ENCODE measurements around the gene PAFAH2. TPM values are rescaled to one million over a fixed set of nuclear protein-coding genes. Genes with fewer than 3 reads are reported as not detected.
"Not testable (repeated sequence)": the region's sequence is repeated elsewhere in the genome, so short reads cannot be mapped to it uniquely, and the experiment has no call there.

The PAFAH2 gene
- total RNA-seq, 1 experiment from 2014 or later, result 8.5 TPM

GRCh38 chr1:25987951-25988350 is 9.9 kb downstream of the PAFAH2 start:
- ATAC-seq, result no peak
- H3K4me3 ChIP-seq (ENCODE audit: low read depth in 2 of 2, low read length in 2 of 2), result no peak overlapping the region
- H3K36me3 ChIP-seq (ENCODE audit: control insufficient read depth, insufficient read depth, low read length), result no peaks in the 10 kb centered on the region
- TF ChIP-seq CTCF (IDR thresholded peaks at IDR 0.05) (no peak), REST (IDR thresholded peaks at IDR 0.05; ENCODE audit: insufficient read depth in 1 of 2, low read depth in 2 of 2, low read length in 1 of 2) (no peak), TCF7L2 (IDR thresholded peaks at IDR 0.05; ENCODE audit: low read depth, low read length) (no peak), SIN3A (IDR thresholded peaks at IDR 0.05; ENCODE audit: borderline replicate concordance, insufficient read depth, low read depth, low read length) (no peak), POLR2AphosphoS5 (IDR thresholded peaks at IDR 0.05; ENCODE audit: low read depth, low read length) (no peak)
- BruUV-seq (replicated peaks), result no TSS peak
- ChIA-PET POLR2A (no interaction called here), CTCF (no interaction called here)
- intact Hi-C loops (cut with micrococcal nuclease; ENCODE audit: unreplicated experiment), result no loop called here
- no peak overlapping the region for H3K27ac ChIP-seq (ENCODE audit: low read length)
- DNase-seq (ENCODE audit: low read depth, low spot score), result no peak
- H3K27me3 ChIP-seq (ENCODE audit: control insufficient read depth, insufficient read depth, low read length), result no peaks in the 10 kb centered on the region
- in situ Hi-C loops (cut with HindIII; ENCODE audit: low pct_unique_long_range_greater_than_20kb, low sequenced_read_pairs), result no loop called here
- H3K9me3 ChIP-seq (ENCODE audit: control insufficient read depth, insufficient read depth, low read depth, low read length), result no peaks in the 10 kb centered on the region
- peaks cover 3% of the 10 kb centered on the region; the same call in 1 of the 2 replicates for H3K4me1 ChIP-seq (ENCODE audit: control insufficient read depth, insufficient read depth, low read length)

- H3K4me3 ChIP-seq (ENCODE audit: low read depth in 2 of 2, low read length in 2 of 2); DNase-seq (ENCODE audit: low read depth, low spot score); H3K27ac ChIP-seq (ENCODE audit: low read length); H3K4me1 ChIP-seq (ENCODE audit: control insufficient read depth, insufficient read depth, low read length); ATAC-seq; intact Hi-C loops (cut with micrococcal nuclease; ENCODE audit: unreplicated experiment); H3K27me3 ChIP-seq (ENCODE audit: control insufficient read depth, insufficient read depth, low read length); H3K9me3 ChIP-seq (ENCODE audit: control insufficient read depth, insufficient read depth, low read depth, low read length); H3K36me3 ChIP-seq (ENCODE audit: control insufficient read depth, insufficient read depth, low read length); CTCF ChIA-PET; BruUV-seq (replicated peaks); in situ Hi-C loops (cut with HindIII; ENCODE audit: low pct_unique_long_range_greater_than_20kb, low sequenced_read_pairs): not testable (repeated sequence)
- POLR2A ChIA-PET, result interaction anchor here (0.6 kb wide), 1 partner anchor 138 kb away, joined by 4 read pairs; no protein-coding TSS in a partner anchor
These were observed 11.1 kb downstream of the PAFAH2 start for GRCh38 chr1:25986773-25987172.

GRCh38 chr1:25985670-25986069 is 12.2 kb downstream of the PAFAH2 start:
- Histone ChIP-seq H3K9me3 (ENCODE audit: control insufficient read depth, insufficient read depth, low read depth, low read length) (no peaks in the 10 kb centered on the region), H3K4me1 (ENCODE audit: control insufficient read depth, insufficient read depth, low read length) (peaks cover 3% of the 10 kb centered on the region; the same call in 1 of the 2 replicates), H3K27me3 (ENCODE audit: control insufficient read depth, insufficient read depth, low read length) (no peaks in the 10 kb centered on the region), H3K27ac (ENCODE audit: low read length) (no peak overlapping the region), H3K4me3 (ENCODE audit: low read depth in 2 of 2, low read length in 2 of 2) (no peak overlapping the region), H3K36me3 (ENCODE audit: control insufficient read depth, insufficient read depth, low read length) (no peaks in the 10 kb centered on the region)
- CTCF ChIA-PET, result no interaction called here
- TF ChIP-seq POLR2AphosphoS5 (IDR thresholded peaks at IDR 0.05; ENCODE audit: low read depth, low read length) (no peak), SIN3A (IDR thresholded peaks at IDR 0.05; ENCODE audit: borderline replicate concordance, insufficient read depth, low read depth, low read length) (no peak), CTCF (IDR thresholded peaks at IDR 0.05) (no peak), TCF7L2 (IDR thresholded peaks at IDR 0.05; ENCODE audit: low read depth, low read length) (no peak), REST (IDR thresholded peaks at IDR 0.05; ENCODE audit: insufficient read depth in 1 of 2, low read depth in 2 of 2, low read length in 1 of 2) (no peak)
- in situ Hi-C loops (cut with HindIII; ENCODE audit: low pct_unique_long_range_greater_than_20kb, low sequenced_read_pairs) (no loop called here), intact Hi-C loops (cut with micrococcal nuclease; ENCODE audit: unreplicated experiment) (no loop called here)
- POLR2A ChIA-PET, result no interaction called here
- ATAC-seq (no peak), DNase-seq (ENCODE audit: low read depth, low spot score) (no peak)
- no TSS peak for BruUV-seq (replicated peaks)

Measured in Panc1 (cell line).